GM19351 (cell line): ENCODE measurements around the gene PPARGC1A.

ENCODE experiments used
- ATAC-seq: cut with Tn5 transposase; IDR thresholded peaks from one replicate; pipeline ENCODE4 v1.9.1; 2021; ENCODE audit warnings: mild to moderate bottlenecking, moderate library complexity; ENCODE audit not compliant: unreplicated experiment

The PPARGC1A gene

DNA sequence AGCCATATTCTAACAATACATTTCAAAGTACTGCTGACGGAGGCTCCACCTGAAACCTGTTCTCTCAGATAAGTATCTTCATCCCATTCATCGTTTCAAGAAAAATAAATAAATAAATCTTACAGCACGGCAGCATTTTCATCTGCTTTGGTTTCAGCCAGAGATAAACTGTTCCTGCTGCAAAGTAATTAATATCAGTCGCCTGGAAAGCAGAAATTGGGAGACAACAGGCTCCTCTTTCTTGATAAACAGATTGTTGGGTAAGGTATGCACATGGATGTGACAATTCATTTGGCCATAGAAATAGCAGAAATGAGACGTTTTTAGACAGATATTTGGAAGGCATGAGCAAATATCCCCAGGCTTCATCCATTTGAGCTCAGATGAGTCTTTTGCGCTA, 110.4 kb downstream of the PPARGC1A start:
- ATAC-seq, result no peak

DNA sequence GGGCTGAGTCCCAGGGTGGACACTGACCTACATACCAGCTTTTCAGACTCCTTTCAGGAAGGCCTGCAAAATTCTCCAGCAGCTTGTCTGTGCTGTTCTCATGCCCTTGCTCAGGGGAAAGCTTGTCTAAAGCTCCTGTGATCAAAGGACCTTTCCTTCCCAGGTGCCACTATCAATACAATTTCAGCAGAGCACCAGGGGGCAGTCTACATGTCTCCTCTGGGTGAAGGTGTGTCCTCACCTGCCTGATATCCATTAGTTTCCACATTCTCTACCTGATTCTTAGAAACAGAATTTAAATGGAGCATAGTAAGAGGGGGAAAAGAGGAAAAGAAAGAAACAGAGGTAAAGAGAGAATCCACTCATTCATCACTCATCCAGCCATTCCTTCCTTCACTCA, 114.2 kb downstream of the PPARGC1A start:
- ATAC-seq, result no peak

GRCh38 chr4:23774909-23775308, 114.9 kb downstream of the PPARGC1A start:
- no peak for ATAC-seq

DNA sequence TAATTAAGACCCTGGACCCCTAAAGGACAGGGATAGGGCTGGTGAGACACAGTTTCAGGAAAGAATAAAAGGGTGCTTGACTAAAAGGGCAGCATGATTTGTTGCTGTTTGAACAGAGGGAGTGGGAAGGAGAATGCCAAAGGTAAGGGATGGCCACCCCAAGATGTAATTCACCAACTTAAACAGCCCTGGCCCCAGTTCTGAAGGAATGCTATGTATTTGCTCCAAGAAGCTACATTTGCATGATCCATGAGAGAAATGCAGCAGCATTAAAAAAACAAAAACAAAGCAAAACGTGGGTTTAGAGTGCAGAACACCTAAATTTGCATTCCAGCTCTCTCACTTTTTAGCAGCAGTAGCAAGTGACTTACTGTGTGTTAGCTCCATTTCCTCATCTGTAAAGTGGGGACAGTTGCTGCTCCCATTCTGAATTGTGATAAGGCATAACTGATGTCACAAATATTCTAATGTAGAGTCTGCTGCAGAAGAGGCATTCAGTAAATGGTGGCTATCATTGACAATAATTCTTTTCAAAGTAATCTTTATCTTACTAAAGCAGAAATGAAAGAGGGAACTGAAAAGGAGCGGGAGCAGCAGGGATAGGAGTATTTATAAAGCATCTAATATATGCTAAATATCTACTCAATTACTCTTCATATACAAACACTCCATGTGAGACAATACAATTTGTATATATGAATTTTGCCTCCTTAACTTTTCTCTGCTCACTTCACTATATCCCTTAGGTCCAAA, 115.8 kb downstream of the PPARGC1A start:
- no peak for ATAC-seq

GRCh38 chr4:23770011-23770410, 119.8 kb downstream of the PPARGC1A start:
- ATAC-seq, result no peak

DNA sequence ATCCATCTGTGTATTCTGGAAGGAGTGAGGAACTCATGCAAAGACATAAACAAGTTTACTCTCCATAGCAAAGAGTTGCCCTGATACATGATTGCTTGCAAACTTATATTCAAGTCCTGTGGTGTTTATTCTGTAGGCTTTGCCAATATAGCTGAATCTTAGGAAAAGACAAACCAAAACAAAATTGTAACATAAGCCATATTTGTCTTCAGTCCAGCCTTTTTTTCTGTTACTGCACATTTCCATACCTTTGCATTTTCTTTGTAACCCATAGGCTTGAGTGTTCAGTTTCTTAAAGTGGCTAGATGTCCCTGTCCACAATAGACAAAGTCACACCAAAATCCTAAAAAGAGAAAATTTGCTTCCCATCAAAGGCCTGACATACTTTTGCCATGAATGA, 120.4 kb downstream of the PPARGC1A start:
- no peak for ATAC-seq

GRCh38 chr4:23768541-23768940, 121.3 kb downstream of the PPARGC1A start:
- ATAC-seq, result no peak

DNA sequence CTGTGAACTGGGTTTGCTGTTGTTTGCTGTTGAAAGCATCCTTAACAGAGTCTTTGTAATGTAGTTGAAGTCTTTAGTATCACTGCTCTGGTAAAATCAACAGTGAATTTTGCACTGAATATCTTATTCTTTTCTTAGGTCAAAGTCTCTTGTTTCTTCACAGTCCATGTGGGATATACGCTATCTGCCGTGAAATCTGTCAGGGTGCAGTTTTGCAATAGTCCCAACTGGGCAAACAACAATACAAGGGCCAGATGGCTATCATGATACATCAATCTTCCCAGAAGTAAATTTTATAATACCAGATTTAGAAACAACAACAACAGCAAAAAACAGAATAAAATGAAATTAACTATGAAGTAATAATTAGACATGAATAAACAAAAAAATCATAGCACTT, 123.5 kb downstream of the PPARGC1A start:
- ATAC-seq, result no peak

DNA sequence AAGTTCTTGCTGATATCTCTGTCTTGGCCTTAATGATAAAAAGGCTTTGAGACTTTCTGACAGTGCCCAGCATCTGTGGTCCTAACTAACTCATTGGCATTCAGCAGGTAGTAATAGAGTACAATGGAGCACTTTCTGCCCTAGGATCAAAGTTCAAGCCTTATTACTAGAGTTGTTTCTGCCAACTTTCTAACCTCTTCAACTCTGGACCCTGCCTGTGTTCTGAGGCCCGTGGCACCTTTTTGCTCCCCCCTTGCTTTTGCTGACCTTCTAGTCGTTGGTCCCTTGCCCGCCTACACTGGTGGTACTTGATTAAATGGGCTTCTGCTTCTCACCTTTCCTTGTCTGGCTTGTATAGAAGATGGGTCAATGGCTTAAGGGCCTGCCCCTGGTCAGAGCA, 126.3 kb downstream of the PPARGC1A start:
- ATAC-seq, result no peak

DNA sequence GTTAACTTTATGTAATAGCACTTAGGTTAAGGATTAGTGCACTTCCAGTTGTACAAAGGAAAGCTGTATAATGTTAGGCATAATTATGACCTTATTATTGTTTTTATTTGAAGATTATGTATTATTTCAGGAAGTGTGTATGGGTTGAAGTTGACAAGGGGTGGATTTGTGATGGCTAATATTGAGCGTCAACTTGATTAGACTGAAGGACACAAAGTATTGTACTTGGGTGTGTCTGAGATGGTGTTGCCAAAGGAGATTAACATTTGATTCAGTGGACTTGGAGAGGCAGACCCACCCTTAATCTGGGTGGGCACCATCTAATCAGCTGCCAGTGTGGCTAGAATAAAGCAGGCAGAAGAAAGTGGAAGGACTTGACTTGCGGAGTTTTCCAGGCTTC, 127.3 kb downstream of the PPARGC1A start:
- ATAC-seq, result no peak

- ATAC-seq, result no peak
These were observed 130.8 kb downstream of the PPARGC1A start for GRCh38 chr4:23759066-23759465.

DNA sequence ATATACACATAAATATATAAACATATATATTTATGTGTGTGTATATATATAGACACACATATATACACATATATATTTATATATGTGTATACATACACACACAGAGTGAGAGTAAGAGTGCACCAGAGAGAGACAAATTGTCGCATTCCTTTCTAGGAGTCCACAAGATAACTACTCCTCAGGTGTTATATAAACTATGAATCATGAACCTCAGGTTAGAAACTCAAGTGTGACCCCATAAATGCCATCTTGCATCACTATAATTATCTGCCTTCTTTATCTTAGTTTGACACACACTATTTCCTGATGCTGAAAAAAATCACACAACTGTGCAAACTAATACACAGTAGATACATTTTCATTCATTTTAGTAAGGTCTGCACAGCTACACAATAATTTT, 135.2 kb downstream of the PPARGC1A start:
- ATAC-seq, result no peak

DNA sequence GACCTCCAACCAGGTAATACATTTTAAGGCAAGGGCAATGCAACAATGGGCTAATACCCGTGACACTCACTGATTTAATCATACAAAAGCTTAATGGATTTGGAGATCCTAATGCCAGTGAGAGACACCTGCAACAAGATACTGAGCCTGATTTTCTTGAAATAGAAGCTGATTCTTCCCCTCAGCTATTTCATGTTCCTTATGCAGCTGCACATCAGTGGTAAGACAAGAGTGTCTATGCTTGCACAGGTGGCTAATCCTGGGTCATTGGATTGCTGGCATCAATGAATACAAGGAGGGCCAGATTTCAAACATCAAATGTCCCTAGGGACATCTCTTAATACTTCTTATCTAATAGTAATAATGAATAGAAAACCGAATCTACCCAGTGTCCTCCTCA, 139.7 kb downstream of the PPARGC1A start:
- ATAC-seq, result no peak

DNA sequence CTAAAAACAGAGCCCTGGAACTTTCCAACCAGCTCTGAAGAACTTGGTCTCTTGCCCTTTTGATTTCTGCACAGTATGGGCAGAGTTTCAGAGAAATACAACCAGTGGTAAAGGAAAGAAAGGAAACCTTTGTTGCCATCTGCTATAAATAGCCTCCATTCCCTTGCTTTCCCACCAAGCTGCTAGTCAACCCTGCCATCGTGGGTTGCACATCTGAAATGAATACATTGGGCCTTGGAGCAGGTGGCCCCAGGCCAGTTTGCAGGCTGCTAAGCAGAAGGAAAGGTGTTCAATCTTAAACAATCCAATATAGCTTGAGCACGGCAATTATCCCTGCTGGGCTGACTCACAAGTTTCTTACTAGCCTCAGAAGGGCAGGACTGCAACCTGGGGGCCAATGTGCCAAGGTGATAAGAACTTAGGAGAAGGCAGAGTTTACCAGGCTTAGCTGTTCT, 142.5 kb downstream of the PPARGC1A start:
- no peak for ATAC-seq

GRCh38 chr4:23746672-23747071, 143.2 kb downstream of the PPARGC1A start:
- no peak for ATAC-seq

- ATAC-seq, result no peak
These were observed 143.8 kb downstream of the PPARGC1A start for GRCh38 chr4:23746027-23746426.

DNA sequence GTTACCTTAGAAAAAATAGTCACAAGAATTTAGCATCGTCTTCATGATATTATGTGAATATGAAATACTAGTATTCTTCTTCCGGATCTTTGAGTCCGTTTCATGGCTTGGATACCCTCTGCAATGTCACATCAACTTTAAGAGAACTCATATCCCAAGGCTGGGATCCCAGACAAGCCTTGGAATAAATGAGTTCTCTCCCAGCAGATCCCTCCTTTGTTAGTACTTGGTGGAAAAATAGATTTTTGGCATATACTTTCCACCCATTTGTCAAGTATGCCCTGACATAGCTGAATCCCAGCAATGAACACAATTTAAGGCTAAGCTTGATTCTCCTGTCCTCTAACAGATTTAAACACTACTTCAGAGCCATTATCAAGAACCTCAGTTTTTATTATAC, 144.5 kb downstream of the PPARGC1A start:
- ATAC-seq, result no peak
